HG03457 (cell line): ENCODE results near the gene ITFG1.
"Not testable (repeated sequence)": the region's sequence is repeated elsewhere in the genome, so short reads cannot be mapped to it uniquely, and the experiment has no call there.

Source experiments
- ATAC-seq: cut with Tn5 transposase; IDR thresholded peaks from one replicate; pipeline ENCODE4 v1.9.1; 2021; ENCODE audit warnings: moderate number of reproducible peaks; ENCODE audit not compliant: unreplicated experiment

ITFG1 gene

GRCh38 chr16:47342055-47342454 lies 118.8 kb downstream of the ITFG1 start:
- no peak for ATAC-seq

- ATAC-seq: not testable (repeated sequence)
Measured at GRCh38 chr16:47330562-47330961, 130.3 kb downstream of the ITFG1 start.

- ATAC-seq: not testable (repeated sequence)
Measured at GRCh38 chr16:47324309-47324708, 136.6 kb downstream of the ITFG1 start.

- no peak for ATAC-seq
Measured at GRCh38 chr16:47323241-47323640, 137.6 kb downstream of the ITFG1 start.

- ATAC-seq: no peak
Measured at GRCh38 chr16:47320546-47321310, 140.1 kb downstream of the ITFG1 start.

GRCh38 chr16:47317465-47318240 lies 143.2 kb downstream of the ITFG1 start:
- no peak for ATAC-seq

- ATAC-seq: no peak
Measured at GRCh38 chr16:47316442-47317015, 144.3 kb downstream of the ITFG1 start.

GRCh38 chr16:47311738-47312505 lies 148.9 kb downstream of the ITFG1 start:
- no peak for ATAC-seq

- no peak for ATAC-seq
Measured at GRCh38 chr16:47310792-47311211, 150.1 kb downstream of the ITFG1 start.

- no peak for ATAC-seq
Measured at GRCh38 chr16:47309581-47310312, 151.1 kb downstream of the ITFG1 start.

- ATAC-seq: no peak
Measured at GRCh38 chr16:47308601-47309000, 152.3 kb downstream of the ITFG1 start.

GRCh38 chr16:47304563-47304962 lies 156.3 kb downstream of the ITFG1 start:
- ATAC-seq: no peak

- no peak for ATAC-seq
Measured at GRCh38 chr16:47299587-47299986, 161.3 kb downstream of the ITFG1 start.

GRCh38 chr16:47284999-47285398 lies 175.9 kb downstream of the ITFG1 start:
- ATAC-seq: no peak

- ATAC-seq: no peak
Measured at GRCh38 chr16:47278306-47278970, 182.4 kb downstream of the ITFG1 start.

- no peak for ATAC-seq
Measured at GRCh38 chr16:47276522-47276921, 184.3 kb downstream of the ITFG1 start.

- no peak for ATAC-seq
Measured at GRCh38 chr16:47262938-47263337, 197.9 kb downstream of the ITFG1 start.

- ATAC-seq: no peak
Measured at GRCh38 chr16:47260503-47260902, 200.4 kb downstream of the ITFG1 start.

GRCh38 chr16:47258874-47259461 lies 201.9 kb downstream of the ITFG1 start:
- ATAC-seq: peak; percentile 61
